GM12878 (cell line): Measurements from ENCODE around the gene RET. TPM values are rescaled to one million over a fixed set of nuclear protein-coding genes. Genes with fewer than 3 reads are reported as not detected.

Source experiments
- ATAC-seq: fragments of 200-7000 bp; cut with Tn5 transposase; 3 replicates; pipeline ENCODE4 v1.9.1; 2020; ENCODE audit warnings: mild to moderate bottlenecking, moderate library complexity
- BruUV-seq: library from RNA; stranded (reverse); fragments of 400-500 nt; replicated peaks from 2 replicates; lab custom pipeline; 2021; lab: Mats Ljungman, UMichigan
- CTCF ChIA-PET: fragments of 300-600 bp; sonication (Branson Sonifier 250); formaldehyde crosslinking; extraction: SDS; loops from one replicate; lab custom pipeline; 2021; ENCODE audit warnings: inconsistent platforms; lab: Yijun Ruan, JAX
- POLR2A ChIA-PET: fragments of 350-600 bp; formaldehyde crosslinking; extraction: SDS; loops from one replicate; lab custom pipeline; 2021; ENCODE audit warnings: inconsistent platforms; lab: Charles Lee
- RAD21 ChIA-PET: fragments of 300-600 bp; sonication (Branson Sonifier 250); formaldehyde crosslinking; loops from one replicate; lab custom pipeline; 2023; ENCODE audit warnings: antibody characterized with exemption; ENCODE audit not compliant: unreplicated experiment; lab: Charles Lee
- SMC1A ChIA-PET: fragments of 300-600 bp; sonication (Branson Sonifier 250); formaldehyde crosslinking; loops from one replicate; lab custom pipeline; 2023; ENCODE audit not compliant: unreplicated experiment, uncharacterized antibody; lab: Charles Lee
- DNase-seq: peaks from one replicate; pipeline ENCODE4 v3.0.0-alpha.2; 2011; ENCODE audit warnings: low read depth, low spot score
- FAIRE-seq: peaks from 3 replicates; lab custom pipeline; 2011; peaks lifted over from hg19 to GRCh38; lab: Jason Lieb, UNC
- H2AFZ ChIP-seq: 2 replicates; pipeline ENCODE4 v1.6.0; 2011; ENCODE audit warnings: low read depth, low read length, control low read depth; ENCODE audit not compliant: control insufficient read depth
- H3K27ac ChIP-seq: 2 replicates; pipeline ENCODE4 v1.5.1; 2011; ENCODE audit warnings: control low read depth; ENCODE audit not compliant: control insufficient read depth, insufficient read depth
- H3K27me3 ChIP-seq, 2 experiments: replicated peaks in 1 of 2; 2 replicates each; pipeline versions ENCODE4 v1.6.0 to v1.6.1; 2011; ENCODE audit warnings: low read length in 1 of 2; ENCODE audit not compliant: control insufficient read depth in 2 of 2, insufficient read depth in 2 of 2
- H3K36me3 ChIP-seq, 2 experiments: 2 replicates each; pipeline ENCODE4 v1.5.1; 2011; ENCODE audit warnings: low read length in 1 of 2; ENCODE audit not compliant: control insufficient read depth in 2 of 2, insufficient read depth in 2 of 2
- H3K4me1 ChIP-seq: 2 replicates; pipeline ENCODE4 v1.6.1; 2011; ENCODE audit warnings: mild to moderate bottlenecking, low read length, moderate library complexity, mixed read lengths; ENCODE audit not compliant: control insufficient read depth, insufficient read depth
- H3K4me2 ChIP-seq: 2 replicates; pipeline ENCODE4 v1.6.0; 2011; ENCODE audit warnings: control low read depth; ENCODE audit not compliant: control insufficient read depth, insufficient read depth
- H3K4me3 ChIP-seq: fragments of 200-600 bp; sonication (generic); 2 replicates; pipeline ENCODE4 v1.5.1; 2016
- H3K79me2 ChIP-seq: 2 replicates; pipeline ENCODE4 v1.6.0; 2011; ENCODE audit warnings: low read length; ENCODE audit not compliant: control insufficient read depth, insufficient read depth
- H3K9ac ChIP-seq: 2 replicates; pipeline ENCODE4 v1.8.0; 2011; ENCODE audit warnings: low read length, control low read depth, mixed read lengths; ENCODE audit not compliant: control insufficient read depth, insufficient read depth
- H3K9me3 ChIP-seq: replicated peaks from 3 replicates; pipeline ENCODE4 v1.5.1; 2011; ENCODE audit warnings: mild to moderate bottlenecking, low read length; ENCODE audit not compliant: control insufficient read depth, insufficient read depth
- H4K20me1 ChIP-seq: 2 replicates; pipeline ENCODE4 v1.6.0; 2011; ENCODE audit not compliant: control insufficient read depth, insufficient read depth
- EED ChIP-seq: sonication (generic); IDR thresholded peaks from 2 replicates; pipeline ENCODE4 v1.6.1; 2016; ENCODE audit warnings: antibody characterized with exemption, low read depth
- ESRRA ChIP-seq: IDR thresholded peaks from 2 replicates; pipeline ENCODE4 v1.6.1; 2012; ENCODE audit warnings: mild to moderate bottlenecking, low read length, improper control_type of control experiment
- HDAC2 ChIP-seq: fragments of 200-600 bp; sonication (generic); IDR thresholded peaks from 2 replicates; pipeline ENCODE4 v1.6.1; 2017
- PAX8 ChIP-seq: fragments of 450-650 bp; IDR thresholded peaks from 2 replicates; pipeline ENCODE4 v1.6.1; 2017; ENCODE audit warnings: mild to moderate bottlenecking, moderate library complexity
- SUPT20H ChIP-seq: IDR thresholded peaks from 2 replicates; pipeline ENCODE4 v1.6.1; 2011; ENCODE audit warnings: low read depth, mild to moderate bottlenecking, low read length, moderate library complexity, borderline replicate concordance; ENCODE audit not compliant: control insufficient read depth
- TBL1XR1 ChIP-seq: IDR thresholded peaks from 2 replicates; pipeline ENCODE4 v1.6.1; 2012; ENCODE audit warnings: low read depth, low read length, improper control_type of control experiment
- TCF3 ChIP-seq: IDR thresholded peaks from 2 replicates; pipeline ENCODE4 v1.6.1; 2012; ENCODE audit warnings: low read depth, mild to moderate bottlenecking, low read length, borderline replicate concordance; ENCODE audit not compliant: insufficient read depth
- WGBS: methylation state at CpG from one replicate; pipeline ENCODE4 v1.1.6; 2016; ENCODE audit warnings: low lambda C conversion rate; ENCODE audit not compliant: insufficient replicate concordance, insufficient coverage; ENCODE audit errors: missing lambda C conversion rate; 5-methylcytosine and 5-hydroxymethylcytosine counted together
- in situ Hi-C: fragments of 300-500 bp; cut with MboI; formaldehyde crosslinking; loops from 9 replicates; pipeline ENCODE4 v1.14.3; 2018; ENCODE audit warnings: mixed read lengths
- intact Hi-C: fragments of 100-400 bp; cut with micrococcal nuclease; formaldehyde crosslinking; loops from one replicate; pipeline ENCODE4 v1.14.2; 2022; ENCODE audit not compliant: unreplicated experiment
- polyA plus RNA-seq, 11 experiments: library from polyadenylated mRNA; depleted of rRNA in 4 of 11; unstranded in 6 of 11; stranded (reverse) in 5 of 11; fragments of >200 nt; fragmentation: Nextera tagmentation in 4 of 11; fragmentation: Illumina TruSeq in 1 of 11; extraction: Ambion mirVana in 4 of 11; extraction: Trizol in 1 of 11; gene quantifications; 1 replicate in 1 of 11; 2 replicates in 10 of 11; pipeline versions ENCODE4 v1.2.1 to v1.2.3, GENCODE V29; 2011 to 2016; ENCODE audit warnings: inconsistent platforms in 2 of 11, missing spikeins in 2 of 11, low read depth in 1 of 11
- total RNA-seq, 4 experiments: library from RNA; depleted of rRNA in 3 of 4; stranded (reverse); fragments of >200 nt in 3 of 4; fragmentation: Illumina TruSeq in 1 of 4; extraction: Trizol in 1 of 4; gene quantifications; 2 replicates each; pipeline versions ENCODE4 v1.2.1 to v1.2.3, GENCODE V29; 2013 to 2021
- TF ChIP-seq, protein P1 (sequence below): fragments of 450-650 bp; IDR thresholded peaks from 2 replicates; pipeline ENCODE4 v1.6.1; 2018; ENCODE audit warnings: mild to moderate bottlenecking, low read depth, moderate library complexity; ENCODE audit not compliant: partially characterized antibody
- TF ChIP-seq, protein P2 (sequence below): IDR thresholded peaks from 2 replicates; pipeline ENCODE4 v1.6.1; 2011; ENCODE audit warnings: borderline replicate concordance, low read depth, mild to moderate bottlenecking, moderate library complexity, low read length; ENCODE audit not compliant: insufficient read depth, poor library complexity, severe bottlenecking

RET gene
- total and polyA plus RNA-seq, 10 of the 15 experiments (the other 5 are each of a cell fraction or from before 2014, with no cell fraction given) = not detected

DNA sequence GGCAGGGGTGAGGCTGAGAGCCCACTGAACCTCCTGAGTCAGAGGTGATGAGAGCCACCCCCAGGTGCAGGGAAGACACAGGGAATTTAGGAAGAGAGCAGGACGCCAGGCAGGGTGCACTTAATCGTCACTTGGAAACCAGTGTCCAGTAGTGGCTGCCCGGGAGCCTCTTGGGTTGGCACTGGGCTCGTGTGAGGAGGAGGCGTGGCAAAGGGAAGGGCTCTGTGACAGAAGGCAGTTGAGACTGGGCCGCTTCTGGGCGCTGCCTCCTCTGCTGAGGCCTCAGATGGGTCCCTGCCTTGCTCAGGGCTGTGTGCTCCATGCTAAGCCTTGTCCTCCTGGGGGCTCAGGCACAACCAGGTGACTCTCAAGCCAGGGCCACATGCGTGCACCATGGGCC lies 13.3 kb downstream of the RET start:
- no peaks in the 10 kb centered on the region for H4K20me1 ChIP-seq
- ChIA-PET CTCF (no interaction called here), RAD21 (no interaction called here), POLR2A (no interaction called here), SMC1A (no interaction called here)
- no peaks in the 10 kb centered on the region for H3K79me2 ChIP-seq
- TF ChIP-seq EED (no peak), SUPT20H (no peak), TCF3 (no peak), PAX8 (no peak), TBL1XR1 (no peak), HDAC2 (no peak), ESRRA (no peak)
- TF ChIP-seq, protein P1, sequence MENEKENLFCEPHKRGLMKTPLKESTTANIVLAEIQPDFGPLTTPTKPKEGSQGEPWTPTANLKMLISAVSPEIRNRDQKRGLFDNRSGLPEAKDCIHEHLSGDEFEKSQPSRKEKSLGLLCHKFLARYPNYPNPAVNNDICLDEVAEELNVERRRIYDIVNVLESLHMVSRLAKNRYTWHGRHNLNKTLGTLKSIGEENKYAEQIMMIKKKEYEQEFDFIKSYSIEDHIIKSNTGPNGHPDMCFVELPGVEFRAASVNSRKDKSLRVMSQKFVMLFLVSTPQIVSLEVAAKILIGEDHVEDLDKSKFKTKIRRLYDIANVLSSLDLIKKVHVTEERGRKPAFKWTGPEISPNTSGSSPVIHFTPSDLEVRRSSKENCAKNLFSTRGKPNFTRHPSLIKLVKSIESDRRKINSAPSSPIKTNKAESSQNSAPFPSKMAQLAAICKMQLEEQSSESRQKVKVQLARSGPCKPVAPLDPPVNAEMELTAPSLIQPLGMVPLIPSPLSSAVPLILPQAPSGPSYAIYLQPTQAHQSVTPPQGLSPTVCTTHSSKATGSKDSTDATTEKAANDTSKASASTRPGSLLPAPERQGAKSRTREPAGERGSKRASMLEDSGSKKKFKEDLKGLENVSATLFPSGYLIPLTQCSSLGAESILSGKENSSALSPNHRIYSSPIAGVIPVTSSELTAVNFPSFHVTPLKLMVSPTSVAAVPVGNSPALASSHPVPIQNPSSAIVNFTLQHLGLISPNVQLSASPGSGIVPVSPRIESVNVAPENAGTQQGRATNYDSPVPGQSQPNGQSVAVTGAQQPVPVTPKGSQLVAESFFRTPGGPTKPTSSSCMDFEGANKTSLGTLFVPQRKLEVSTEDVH = no peak
- TF ChIP-seq, protein P2, sequence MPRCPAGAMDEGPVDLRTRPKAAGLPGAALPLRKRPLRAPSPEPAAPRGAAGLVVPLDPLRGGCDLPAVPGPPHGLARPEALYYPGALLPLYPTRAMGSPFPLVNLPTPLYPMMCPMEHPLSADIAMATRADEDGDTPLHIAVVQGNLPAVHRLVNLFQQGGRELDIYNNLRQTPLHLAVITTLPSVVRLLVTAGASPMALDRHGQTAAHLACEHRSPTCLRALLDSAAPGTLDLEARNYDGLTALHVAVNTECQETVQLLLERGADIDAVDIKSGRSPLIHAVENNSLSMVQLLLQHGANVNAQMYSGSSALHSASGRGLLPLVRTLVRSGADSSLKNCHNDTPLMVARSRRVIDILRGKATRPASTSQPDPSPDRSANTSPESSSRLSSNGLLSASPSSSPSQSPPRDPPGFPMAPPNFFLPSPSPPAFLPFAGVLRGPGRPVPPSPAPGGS = no peak
- H3K9me3 ChIP-seq = no peaks in the 10 kb centered on the region
- BruUV-seq = no TSS peak
- ATAC-seq = no peak
- intact Hi-C loops = no loop called here
- in situ Hi-C loops = no loop called here
- peaks cover 0 to 1% of the 10 kb centered on the region in 2 experiments; a peak in 1 of 4 replicates for H3K27me3 ChIP-seq
- no peak overlapping the region for H3K27ac ChIP-seq
- no peak overlapping the region for H3K9ac ChIP-seq
- no peak overlapping the region for H3K4me2 ChIP-seq
- H3K36me3 ChIP-seq = no peaks in the 10 kb centered on the region
- DNase-seq = no peak
- FAIRE-seq = no peak
- no peaks in the 10 kb centered on the region for H3K4me1 ChIP-seq
- no peak overlapping the region for H3K4me3 ChIP-seq
- H2AFZ ChIP-seq = no peak overlapping the region
- WGBS = 8% methylated on average over 8 of the region's 8 CpGs
